Measurements from ENCODE around the gene AGAP1.

- TF ChIP-seq CTCF (conservative IDR thresholded peaks at IDR 0.05; ENCODE audit: low read length), result no peak
- no peak for TF ChIP-seq EZH2phosphoT487 (IDR thresholded peaks at IDR 0.05; ENCODE audit: borderline replicate concordance, low read depth, low read length)
Observed at GRCh38 chr2:235709124-235709813, 215.4 kb downstream of the AGAP1 start.

Data from OCI-LY7 (cell line).